Measurements from ENCODE around the gene CCR9.

CCR9 gene

GRCh38 chr3:45871780-45872179, 14.6 kb upstream of the CCR9 start:
- in situ Hi-C loops (cut with HindIII; ENCODE audit: low sequenced_read_pairs), result no loop called here

- in situ Hi-C loops (cut with HindIII; ENCODE audit: low sequenced_read_pairs), result no loop called here
Observed at GRCh38 chr3:45872569-45872968, 13.8 kb upstream of the CCR9 start.

- in situ Hi-C loops (cut with HindIII; ENCODE audit: low sequenced_read_pairs), result no loop called here
Observed at GRCh38 chr3:45873036-45873435, 13.3 kb upstream of the CCR9 start.

- in situ Hi-C loops (cut with HindIII; ENCODE audit: low sequenced_read_pairs), result no loop called here
Observed at GRCh38 chr3:45873638-45874037, 12.7 kb upstream of the CCR9 start.

- in situ Hi-C loops (cut with HindIII; ENCODE audit: low sequenced_read_pairs), result no loop called here
Observed at GRCh38 chr3:45874677-45875346, 11.5 kb upstream of the CCR9 start.

- in situ Hi-C loops (cut with HindIII; ENCODE audit: low sequenced_read_pairs), result no loop called here
Observed at GRCh38 chr3:45878124-45878523, 8.2 kb upstream of the CCR9 start.

GRCh38 chr3:45880725-45881077, 5.6 kb upstream of the CCR9 start:
- in situ Hi-C loops (cut with HindIII; ENCODE audit: low sequenced_read_pairs), result no loop called here

GRCh38 chr3:45881078-45882022, 5.0 kb upstream of the CCR9 start:
- in situ Hi-C loops (cut with HindIII; ENCODE audit: low sequenced_read_pairs), result no loop called here

GRCh38 chr3:45884368-45885201, 1.8 kb upstream of the CCR9 start:
- in situ Hi-C loops (cut with HindIII; ENCODE audit: low sequenced_read_pairs), result no loop called here

GRCh38 chr3:45887285-45887684, 942 bp downstream of the CCR9 start:
- in situ Hi-C loops (cut with HindIII; ENCODE audit: low sequenced_read_pairs), result no loop called here

- in situ Hi-C loops (cut with HindIII; ENCODE audit: low sequenced_read_pairs), result no loop called here
Observed at GRCh38 chr3:45887759-45888511, 1.6 kb downstream of the CCR9 start.

- in situ Hi-C loops (cut with HindIII; ENCODE audit: low sequenced_read_pairs), result no loop called here
Observed at GRCh38 chr3:45889337-45889736, 3.0 kb downstream of the CCR9 start.

- in situ Hi-C loops (cut with HindIII; ENCODE audit: low sequenced_read_pairs), result no loop called here
Observed at GRCh38 chr3:45890405-45890804, 4.1 kb downstream of the CCR9 start.

GRCh38 chr3:45892161-45892560, 5.8 kb downstream of the CCR9 start:
- in situ Hi-C loops (cut with HindIII; ENCODE audit: low sequenced_read_pairs), result no loop called here

- in situ Hi-C loops (cut with HindIII; ENCODE audit: low sequenced_read_pairs), result no loop called here
Observed at GRCh38 chr3:45894015-45894414, 7.7 kb downstream of the CCR9 start.

GRCh38 chr3:45895686-45896468, 9.5 kb downstream of the CCR9 start:
- in situ Hi-C loops (cut with HindIII; ENCODE audit: low sequenced_read_pairs), result no loop called here

- in situ Hi-C loops (cut with HindIII; ENCODE audit: low sequenced_read_pairs), result no loop called here
Observed at GRCh38 chr3:45896956-45897355, 10.6 kb downstream of the CCR9 start.

GRCh38 chr3:45904931-45905330, 18.6 kb downstream of the CCR9 start:
- in situ Hi-C loops (cut with HindIII; ENCODE audit: low sequenced_read_pairs), result no loop called here

- in situ Hi-C loops (cut with HindIII; ENCODE audit: low sequenced_read_pairs), result no loop called here
Observed at GRCh38 chr3:45905755-45906154, 19.4 kb downstream of the CCR9 start.

Measured in endothelial cell of hepatic sinusoid (primary cell).